NB4 (cell line): ENCODE data around the gene ADAMTS7.
"Not testable (repeated sequence)": the region's sequence is repeated elsewhere in the genome, so short reads cannot be mapped to it uniquely, and the experiment has no call there.

ENCODE experiments used
- DNase-seq: peaks from one replicate; pipeline ENCODE4 v3.0.0; 2010; ENCODE audit warnings: low read depth
- H3K4me3 ChIP-seq: one replicate; pipeline ENCODE4 v1.5.1; 2011; ENCODE audit warnings: mild to moderate bottlenecking, low read depth, low read length, moderate library complexity
- MYC ChIP-seq: IDR thresholded peaks from 2 replicates; pipeline ENCODE4 v1.6.1; 2011; ENCODE audit warnings: low read depth, low read length
- POLR2A ChIP-seq: IDR thresholded peaks from 2 replicates; pipeline ENCODE4 v1.6.1; 2011; ENCODE audit warnings: mild to moderate bottlenecking; ENCODE audit not compliant: insufficient read length; ENCODE audit errors: extremely low read depth
- TF ChIP-seq, protein P1 (sequence below): IDR thresholded peaks from 2 replicates; pipeline ENCODE4 v1.6.1; 2011; ENCODE audit warnings: low read depth, low read length
- TF ChIP-seq, protein P2 (sequence below): IDR thresholded peaks from one replicate; pipeline ENCODE4 v1.5.1; 2012; ENCODE audit warnings: low read depth, low read length

The ADAMTS7 gene

GRCh38 chr15:78840661-78841375 lies 29.6 kb upstream of the ADAMTS7 start:
- no peak overlapping the region for H3K4me3 ChIP-seq
- TF ChIP-seq, protein P1, sequence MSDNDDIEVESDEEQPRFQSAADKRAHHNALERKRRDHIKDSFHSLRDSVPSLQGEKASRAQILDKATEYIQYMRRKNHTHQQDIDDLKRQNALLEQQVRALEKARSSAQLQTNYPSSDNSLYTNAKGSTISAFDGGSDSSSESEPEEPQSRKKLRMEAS = no peak
- TF ChIP-seq POLR2A (no peak), MYC (no peak)
- TF ChIP-seq, protein P2, sequence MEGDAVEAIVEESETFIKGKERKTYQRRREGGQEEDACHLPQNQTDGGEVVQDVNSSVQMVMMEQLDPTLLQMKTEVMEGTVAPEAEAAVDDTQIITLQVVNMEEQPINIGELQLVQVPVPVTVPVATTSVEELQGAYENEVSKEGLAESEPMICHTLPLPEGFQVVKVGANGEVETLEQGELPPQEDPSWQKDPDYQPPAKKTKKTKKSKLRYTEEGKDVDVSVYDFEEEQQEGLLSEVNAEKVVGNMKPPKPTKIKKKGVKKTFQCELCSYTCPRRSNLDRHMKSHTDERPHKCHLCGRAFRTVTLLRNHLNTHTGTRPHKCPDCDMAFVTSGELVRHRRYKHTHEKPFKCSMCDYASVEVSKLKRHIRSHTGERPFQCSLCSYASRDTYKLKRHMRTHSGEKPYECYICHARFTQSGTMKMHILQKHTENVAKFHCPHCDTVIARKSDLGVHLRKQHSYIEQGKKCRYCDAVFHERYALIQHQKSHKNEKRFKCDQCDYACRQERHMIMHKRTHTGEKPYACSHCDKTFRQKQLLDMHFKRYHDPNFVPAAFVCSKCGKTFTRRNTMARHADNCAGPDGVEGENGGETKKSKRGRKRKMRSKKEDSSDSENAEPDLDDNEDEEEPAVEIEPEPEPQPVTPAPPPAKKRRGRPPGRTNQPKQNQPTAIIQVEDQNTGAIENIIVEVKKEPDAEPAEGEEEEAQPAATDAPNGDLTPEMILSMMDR = no peak
- peak; percentile 78 for DNase-seq

DNA sequence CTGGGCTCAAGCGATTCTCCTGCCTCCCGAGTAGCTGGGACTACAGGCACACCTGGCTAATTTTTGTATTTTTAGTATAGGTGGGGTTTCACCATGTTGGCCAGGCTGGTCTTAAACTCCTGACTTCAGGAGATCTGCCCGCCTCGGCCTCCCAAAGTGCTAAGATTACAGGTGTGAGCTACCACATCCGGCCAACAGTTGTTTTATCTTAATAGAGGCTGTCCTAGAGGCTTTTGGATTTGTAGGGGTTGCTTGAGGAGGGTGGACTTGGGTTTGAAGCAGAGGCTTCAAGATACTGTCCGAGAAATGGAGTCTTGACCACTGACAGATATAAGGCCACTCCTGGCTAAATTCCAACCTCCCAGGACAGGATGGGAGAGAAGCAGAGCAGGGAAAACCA lies 27.9 kb upstream of the ADAMTS7 start:
- DNase-seq, H3K4me3 ChIP-seq: not testable (repeated sequence)

- H3K4me3 ChIP-seq = no peak overlapping the region
- TF ChIP-seq POLR2A (no peak), MYC (no peak)
- TF ChIP-seq, protein P2 = no peak
- TF ChIP-seq, protein P1 = no peak
- no peak for DNase-seq
Observed at GRCh38 chr15:78838489-78838888, 27.2 kb upstream of the ADAMTS7 start.

DNA sequence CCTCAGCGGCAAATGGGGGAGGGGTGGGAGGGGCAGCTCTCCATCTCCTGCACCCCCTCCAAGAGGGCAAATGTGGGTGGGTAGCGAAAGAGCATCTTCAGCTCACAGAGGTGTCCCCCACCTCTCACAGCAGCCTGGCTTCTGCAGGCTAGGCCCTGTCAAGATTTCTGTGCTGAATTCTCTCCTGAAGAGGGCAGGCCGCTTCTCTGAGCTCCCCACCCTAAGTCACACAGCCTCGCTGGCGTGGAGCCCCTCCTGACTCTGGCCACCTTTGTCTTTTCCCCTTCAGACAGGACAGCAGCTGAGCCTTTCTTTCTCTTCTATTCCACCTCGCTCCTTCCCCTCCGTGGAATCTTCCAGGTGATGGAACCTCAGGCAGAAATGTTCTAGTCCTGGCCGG lies 26.3 kb upstream of the ADAMTS7 start:
- H3K4me3 ChIP-seq = no peak overlapping the region
- DNase-seq = no peak
- TF ChIP-seq, protein P2 = no peak

DNA sequence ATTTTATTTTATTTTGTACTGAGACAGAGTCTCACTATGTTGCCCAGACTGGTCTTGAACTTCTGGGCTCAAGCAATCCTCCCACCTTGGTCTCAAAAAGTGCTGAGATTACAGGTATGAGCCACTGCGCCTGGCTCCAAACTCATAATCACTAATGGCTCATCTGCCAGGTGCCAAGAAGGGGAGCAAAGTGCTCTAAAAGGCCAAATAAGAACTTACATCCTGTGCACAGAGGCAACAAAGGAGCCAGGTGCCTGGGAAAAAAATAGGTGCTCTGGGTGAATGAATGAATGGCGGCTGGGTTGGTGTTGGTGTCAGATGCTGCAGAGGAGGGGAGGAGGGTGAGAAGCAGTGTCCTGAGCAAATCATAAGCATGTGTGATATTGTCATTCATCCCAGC lies 25.9 kb upstream of the ADAMTS7 start:
- TF ChIP-seq, protein P2 = no peak
- no peak for TF ChIP-seq MYC
- TF ChIP-seq, protein P1 = no peak
- no peak for TF ChIP-seq POLR2A
- H3K4me3 ChIP-seq = no peak overlapping the region
- DNase-seq = no peak

DNA sequence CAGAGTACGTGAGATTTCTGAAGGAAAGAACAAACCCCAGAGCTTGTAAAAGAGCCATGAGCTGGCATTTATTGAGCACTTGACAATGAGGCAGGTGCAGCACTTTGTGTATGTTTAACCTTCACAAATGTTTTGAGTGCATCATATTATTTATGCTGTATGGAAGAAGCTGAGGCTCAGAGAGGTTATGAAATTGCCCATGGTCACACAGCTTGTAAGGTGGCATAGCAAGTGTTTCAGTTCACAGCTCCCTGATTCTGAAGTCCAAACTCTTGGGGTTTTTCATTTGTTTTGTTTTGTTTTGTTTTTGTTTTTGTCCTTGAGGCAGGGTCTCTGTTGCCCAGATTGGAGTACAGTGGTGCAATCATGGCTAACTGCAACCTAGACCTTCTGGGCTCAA lies 25.1 kb upstream of the ADAMTS7 start:
- no peak for DNase-seq
- TF ChIP-seq POLR2A (no peak), MYC (no peak)
- TF ChIP-seq, protein P2 = no peak
- TF ChIP-seq, protein P1 = no peak
- H3K4me3 ChIP-seq = no peak overlapping the region
